ENCODE data around the gene TRIM63. TPM values are rescaled to one million over a fixed set of nuclear protein-coding genes. Genes with fewer than 3 reads are reported as not detected.

The TRIM63 gene
- total and polyA plus RNA-seq, 9 of the 15 experiments (the other 6 are each of a cell fraction or from before 2014, with no cell fraction given) = 0.08 to 0.57 (median 0.36) TPM

GRCh38 chr1:26022404-26022779 is 45.0 kb downstream of the TRIM63 start:
- ChIA-PET POLR2A (interaction anchor here (0.5 to 1.9 kb wide), 5 partner anchors 12 to 1052 kb away, joined by 3 to 9 read pairs (median 4); no protein-coding TSS in a partner anchor), CTCF (ENCODE audit: low intra/inter-chr PET ratio) (no interaction called here)
- WGBS (ENCODE audit: insufficient coverage, low coverage, missing lambda C conversion rate) = 64% methylated on average over 8 of the region's 8 CpGs
- in situ Hi-C loops (cut with MboI) = no loop called here
- intact Hi-C loops (cut with micrococcal nuclease) = no loop called here
- H3K4me3 ChIP-seq = no peak overlapping the region
- no peak overlapping the region for H2AFZ ChIP-seq (ENCODE audit: low read depth, low read length)
- FAIRE-seq (no peak), ATAC-seq (no peak), DNase-seq (ENCODE audit: extremely low read depth in 1 of 4, low spot score in 3 of 4) (no peak)
- H3K27me3 ChIP-seq (ENCODE audit: control insufficient read depth in 2 of 2, insufficient read depth in 2 of 2, low read length in 2 of 2) = no peaks in the 10 kb centered on the region
- no peaks in the 10 kb centered on the region for H3K9me1 ChIP-seq (ENCODE audit: control insufficient read depth, insufficient read depth, low read length)
- H3K27ac ChIP-seq (ENCODE audit: extremely low read depth, low read depth, low read length) = no peak overlapping the region
- no peaks in the 10 kb centered on the region for H3K9me3 ChIP-seq (replicated peaks; ENCODE audit: control insufficient read depth, insufficient read depth, low read depth, low read length)
- peaks cover 4 to 24% of the 10 kb centered on the region in 2 experiments; a peak in 4 of 5 replicates for H3K4me1 ChIP-seq (replicated peaks in 1 of 2; ENCODE audit: control insufficient read depth in 2 of 2, insufficient read depth in 2 of 2, low read length in 2 of 2)
- no peak overlapping the region for H3K4me2 ChIP-seq (ENCODE audit: insufficient read depth, low read length)
- no peaks in the 10 kb centered on the region for H4K20me1 ChIP-seq (replicated peaks; ENCODE audit: control insufficient read depth, insufficient read depth, low read length)
- no peaks in the 10 kb centered on the region for H3K79me2 ChIP-seq (ENCODE audit: control insufficient read depth, insufficient read depth, low read length)
- no peaks in the 10 kb centered on the region for H3K36me3 ChIP-seq (ENCODE audit: control insufficient read depth, insufficient read depth, low read length)
- peak overlapping the region in 1 of 2 experiments; percentile 57; a peak in 2 of 4 replicates for H3K9ac ChIP-seq (ENCODE audit: insufficient read depth in 1 of 2, low read depth in 2 of 2, low read length in 2 of 2)
- BruUV-seq (replicated peaks) = no TSS peak
- TF ChIP-seq ZBTB5 (IDR thresholded peaks at IDR 0.05) (no peak), SP2 (IDR thresholded peaks at IDR 0.05; ENCODE audit: extremely low read depth, low read depth, low read length, poor library complexity, severe bottlenecking) (no peak), POLR2G (IDR thresholded peaks at IDR 0.05; ENCODE audit: low read depth, low read length) (no peak), ESRRA (IDR thresholded peaks at IDR 0.05; ENCODE audit: borderline replicate concordance, low read depth) (peak; percentile 75; the same call in 1 of the 2 replicates), KDM1A (IDR thresholded peaks at IDR 0.05) (peak; percentile 23 to 66; a peak in 3 of 4 replicates), ATF2 (CRISPR knock-in tag; IDR thresholded peaks at IDR 0.05) (no peak), ZNF280B (CRISPR knock-in tag; IDR thresholded peaks at IDR 0.05) (no peak), RBM15 (IDR thresholded peaks at IDR 0.05; ENCODE audit: insufficient read depth, low read length) (no peak), MXI1 (IDR thresholded peaks at IDR 0.05; ENCODE audit: low read depth, low read length) (no peak), E2F4 (CRISPR knock-in tag; IDR thresholded peaks at IDR 0.05; ENCODE audit: low read depth) (no peak), E2F6 (IDR thresholded peaks at IDR 0.05; ENCODE audit: borderline replicate concordance in 1 of 2, extremely low read depth in 1 of 2, insufficient read depth in 1 of 2, insufficient read length in 1 of 2, low read depth in 1 of 2, low read length in 1 of 2, poor library complexity in 1 of 2, severe bottlenecking in 1 of 2) (no peak)
